ENCODE measurements around the gene LRRC43. TPM values are rescaled to one million over a fixed set of nuclear protein-coding genes. Genes with fewer than 3 reads are reported as not detected.

The LRRC43 gene
- total RNA-seq, 1 donor from 2014 or later = under 0.01 TPM

DNA sequence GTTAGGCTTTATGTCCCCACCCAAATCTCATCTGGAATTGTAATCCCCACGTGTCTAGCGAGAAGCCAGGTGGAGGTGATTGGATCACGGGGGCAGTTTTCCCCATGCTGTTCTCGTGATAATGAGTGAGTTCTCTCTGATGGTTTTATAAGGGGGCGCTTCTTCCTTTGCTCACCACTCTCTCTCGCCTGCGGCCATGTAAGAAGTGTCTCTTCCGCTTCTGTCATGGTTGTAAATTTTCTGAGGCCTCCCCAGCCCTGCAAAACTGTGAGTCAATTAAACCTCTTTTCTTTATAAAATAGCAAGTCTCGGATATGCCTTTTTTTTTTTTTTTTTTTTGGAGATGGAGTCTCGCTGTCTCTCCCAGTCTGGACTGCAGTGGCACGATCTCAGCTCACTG, 22.2 kb upstream of the LRRC43 start:
- DNase-seq (ENCODE audit: low read depth) = no peak
- H3K4me3 ChIP-seq (ENCODE audit: low read depth, low read length) = no peak overlapping the region
- H3K27me3 ChIP-seq (ENCODE audit: control insufficient read depth, insufficient read depth, low read length) = no peaks in the 10 kb centered on the region
- FAIRE-seq = no peak
- H3K36me3 ChIP-seq (ENCODE audit: control insufficient read depth, insufficient read depth, low read length) = no peaks in the 10 kb centered on the region
- TF ChIP-seq, protein P1, sequence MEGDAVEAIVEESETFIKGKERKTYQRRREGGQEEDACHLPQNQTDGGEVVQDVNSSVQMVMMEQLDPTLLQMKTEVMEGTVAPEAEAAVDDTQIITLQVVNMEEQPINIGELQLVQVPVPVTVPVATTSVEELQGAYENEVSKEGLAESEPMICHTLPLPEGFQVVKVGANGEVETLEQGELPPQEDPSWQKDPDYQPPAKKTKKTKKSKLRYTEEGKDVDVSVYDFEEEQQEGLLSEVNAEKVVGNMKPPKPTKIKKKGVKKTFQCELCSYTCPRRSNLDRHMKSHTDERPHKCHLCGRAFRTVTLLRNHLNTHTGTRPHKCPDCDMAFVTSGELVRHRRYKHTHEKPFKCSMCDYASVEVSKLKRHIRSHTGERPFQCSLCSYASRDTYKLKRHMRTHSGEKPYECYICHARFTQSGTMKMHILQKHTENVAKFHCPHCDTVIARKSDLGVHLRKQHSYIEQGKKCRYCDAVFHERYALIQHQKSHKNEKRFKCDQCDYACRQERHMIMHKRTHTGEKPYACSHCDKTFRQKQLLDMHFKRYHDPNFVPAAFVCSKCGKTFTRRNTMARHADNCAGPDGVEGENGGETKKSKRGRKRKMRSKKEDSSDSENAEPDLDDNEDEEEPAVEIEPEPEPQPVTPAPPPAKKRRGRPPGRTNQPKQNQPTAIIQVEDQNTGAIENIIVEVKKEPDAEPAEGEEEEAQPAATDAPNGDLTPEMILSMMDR (IDR thresholded peaks at IDR 0.05; ENCODE audit: insufficient read depth, low read length, severe bottlenecking) = no peak

DNA sequence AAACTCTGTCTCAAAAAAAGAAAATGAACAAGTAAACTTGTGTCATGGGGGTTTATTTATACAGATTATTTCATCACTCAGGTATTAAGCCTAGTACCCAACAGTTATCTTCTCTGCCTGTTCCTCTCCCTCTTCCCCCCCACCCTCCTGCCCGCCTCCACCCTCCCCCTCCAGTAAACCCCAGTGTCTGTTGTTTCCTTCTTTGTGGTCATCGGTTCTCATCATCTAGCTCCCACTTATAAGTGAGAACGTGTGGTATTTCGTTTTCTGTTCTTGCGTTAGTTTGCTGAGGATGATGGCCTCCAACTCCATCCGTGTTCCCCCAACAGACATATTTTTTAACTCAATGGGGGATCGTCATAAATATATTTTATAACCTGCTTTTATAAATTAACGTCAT, 21.2 kb upstream of the LRRC43 start:
- DNase-seq (ENCODE audit: low read depth) (no peak), FAIRE-seq (no peak)
- H3K36me3 ChIP-seq (ENCODE audit: control insufficient read depth, insufficient read depth, low read length) = no peaks in the 10 kb centered on the region
- H3K4me3 ChIP-seq (ENCODE audit: low read depth, low read length) = no peak overlapping the region
- TF ChIP-seq, protein P1 (IDR thresholded peaks at IDR 0.05; ENCODE audit: insufficient read depth, low read length, severe bottlenecking) = no peak
- no peaks in the 10 kb centered on the region for H3K27me3 ChIP-seq (ENCODE audit: control insufficient read depth, insufficient read depth, low read length)

DNA sequence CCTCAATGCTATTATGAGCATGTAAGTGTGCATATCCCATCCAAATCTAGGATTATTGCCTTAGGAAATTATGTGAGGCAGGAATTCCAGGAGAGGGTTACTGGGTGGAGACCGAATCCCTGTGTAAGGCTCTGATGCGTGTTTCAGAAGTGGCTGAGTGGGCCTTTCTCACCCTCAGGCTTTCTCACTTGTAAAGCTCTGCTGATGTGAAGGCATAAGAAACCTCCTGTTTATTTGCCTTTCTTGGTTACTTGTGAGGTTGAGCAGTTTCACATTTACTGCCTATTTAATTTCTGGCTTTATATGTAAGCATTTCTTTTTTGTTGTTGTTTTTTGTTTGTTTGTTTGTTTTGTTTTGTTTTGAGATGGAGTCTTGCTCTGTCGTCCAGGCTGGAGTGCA, 19.9 kb upstream of the LRRC43 start:
- no peak for FAIRE-seq
- DNase-seq (ENCODE audit: low read depth) = no peak
- TF ChIP-seq, protein P1 (IDR thresholded peaks at IDR 0.05; ENCODE audit: insufficient read depth, low read length, severe bottlenecking) = no peak
- Histone ChIP-seq H3K4me3 (ENCODE audit: low read depth, low read length) (no peak overlapping the region), H3K36me3 (ENCODE audit: control insufficient read depth, insufficient read depth, low read length) (no peaks in the 10 kb centered on the region), H3K27me3 (ENCODE audit: control insufficient read depth, insufficient read depth, low read length) (no peaks in the 10 kb centered on the region)

DNA sequence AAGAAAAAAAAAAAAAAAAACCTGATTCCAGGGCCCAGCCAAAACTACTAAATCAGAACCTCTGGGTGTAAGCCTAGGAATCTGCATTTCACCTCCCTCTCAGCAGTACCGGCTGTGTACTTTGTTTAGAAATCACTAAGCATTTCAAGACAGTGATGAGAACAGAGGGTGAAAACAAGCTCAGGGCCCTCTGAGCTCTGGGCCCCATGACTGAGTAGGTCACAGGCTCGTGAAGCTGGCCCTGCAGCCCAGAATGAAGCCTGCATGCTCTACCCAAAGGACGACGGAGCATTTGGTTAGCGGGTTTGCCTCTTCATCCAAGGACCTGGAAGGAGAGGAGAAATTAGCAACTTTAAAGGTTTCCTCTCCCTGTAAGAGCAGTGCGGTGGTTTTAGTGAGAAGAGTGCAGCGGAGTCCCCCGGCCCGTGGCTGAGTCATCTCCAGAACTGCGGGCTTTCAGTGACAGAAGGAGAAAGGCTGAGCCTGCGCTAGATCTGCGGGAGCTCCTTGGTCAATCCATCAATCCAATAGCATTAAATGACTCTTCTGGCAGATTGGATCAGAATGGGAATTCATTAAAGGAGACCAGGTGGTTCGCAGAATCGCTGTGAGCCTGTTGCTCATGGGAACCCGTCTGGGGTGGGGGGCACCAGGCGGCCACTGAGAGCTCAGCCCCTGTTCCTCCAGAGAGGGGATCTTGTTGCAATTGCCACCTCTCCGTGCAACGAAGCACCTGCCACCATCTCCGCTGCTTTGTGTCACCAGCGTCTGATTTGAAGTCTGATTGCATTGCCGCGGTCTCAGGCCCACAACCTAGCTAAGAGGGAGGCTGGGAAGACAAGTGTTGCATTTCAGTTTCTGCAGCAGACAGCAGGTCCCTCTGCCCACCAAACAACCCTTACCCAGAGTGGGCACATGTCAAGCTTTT, 16.2 kb upstream of the LRRC43 start:
- no peaks in the 10 kb centered on the region for H3K27me3 ChIP-seq (ENCODE audit: control insufficient read depth, insufficient read depth, low read length)
- DNase-seq (ENCODE audit: low read depth) (no peak), FAIRE-seq (no peak)
- TF ChIP-seq, protein P1 (IDR thresholded peaks at IDR 0.05; ENCODE audit: insufficient read depth, low read length, severe bottlenecking) = no peak
- no peak overlapping the region for H3K4me3 ChIP-seq (ENCODE audit: low read depth, low read length)
- no peaks in the 10 kb centered on the region for H3K36me3 ChIP-seq (ENCODE audit: control insufficient read depth, insufficient read depth, low read length)

DNA sequence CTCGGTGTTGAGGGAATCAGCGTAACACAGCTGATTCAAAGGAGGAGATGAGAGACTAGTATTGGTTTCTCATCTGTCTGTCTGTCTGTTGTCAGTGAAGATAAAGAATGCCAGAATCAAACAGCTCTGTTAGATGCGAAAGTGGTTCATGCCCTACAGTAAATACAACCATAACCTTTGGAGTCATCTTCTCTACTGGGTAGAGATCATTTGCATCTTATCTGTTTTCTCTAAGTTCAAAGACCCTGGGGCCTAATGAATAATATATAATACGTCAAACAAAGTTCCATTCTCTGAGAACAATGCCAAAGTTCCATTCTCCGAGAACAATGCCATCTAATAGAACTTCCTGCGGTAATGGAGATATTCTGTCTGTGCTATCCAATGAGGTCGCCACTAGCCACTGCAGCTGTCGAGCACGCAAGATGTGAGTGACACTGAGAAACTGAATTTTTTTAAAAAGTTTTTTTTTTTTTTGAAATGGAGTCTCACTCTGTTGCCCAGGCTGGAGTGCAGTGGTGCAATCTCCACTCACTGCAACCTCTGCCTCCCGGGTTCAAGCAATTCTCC, 15.5 kb upstream of the LRRC43 start:
- DNase-seq (ENCODE audit: low read depth) (no peak), FAIRE-seq (no peak)
- TF ChIP-seq, protein P1 (IDR thresholded peaks at IDR 0.05; ENCODE audit: insufficient read depth, low read length, severe bottlenecking) = no peak

More for the DNA sequence above, 15.5 kb upstream of the LRRC43 start:
- Histone ChIP-seq H3K4me3 (ENCODE audit: low read depth, low read length) (no peak overlapping the region), H3K36me3 (ENCODE audit: control insufficient read depth, insufficient read depth, low read length) (no peaks in the 10 kb centered on the region), H3K27me3 (ENCODE audit: control insufficient read depth, insufficient read depth, low read length) (no peaks in the 10 kb centered on the region)
